Neural cell (in vitro differentiated cells): ENCODE data around the gene NIM1K. TPM values are rescaled to one million over a fixed set of nuclear protein-coding genes. Genes with fewer than 3 reads are reported as not detected.

Experiments used
- H2AFZ ChIP-seq: fragments of 200-600, 300-800 bp; sonication (generic), shearing (Covaris generic); 2 replicates; pipeline ENCODE4 v1.6.0; 2014; ENCODE audit warnings: low read depth, mild to moderate bottlenecking, antibody characterized with exemption, low read length, moderate library complexity
- H3F3A ChIP-seq: fragments of 200-600 bp; shearing (Covaris generic); 2 replicates; pipeline ENCODE4 v1.6.1; 2016; ENCODE audit warnings: mild to moderate bottlenecking, moderate library complexity, mixed read lengths, antibody characterized with exemption, low read length; ENCODE audit not compliant: insufficient read depth, poor library complexity, severe bottlenecking
- H3K27ac ChIP-seq: fragments of 200-600, 300-800 bp; sonication (generic), shearing (Covaris generic); 2 replicates; pipeline ENCODE4 v1.5.1; 2014; ENCODE audit warnings: mild to moderate bottlenecking, low read length, moderate library complexity
- H3K27me3 ChIP-seq: fragments of 300-800, 200-600 bp; sonication (generic), shearing (Covaris generic); 2 replicates; pipeline ENCODE4 v1.6.0; 2014; ENCODE audit warnings: mild to moderate bottlenecking, low read depth, low read length, moderate library complexity; ENCODE audit not compliant: insufficient read depth
- H3K36me3 ChIP-seq: fragments of 300-800, 200-600 bp; sonication (generic), shearing (Covaris generic); 2 replicates; pipeline ENCODE4 v1.5.1; 2014; ENCODE audit warnings: mild to moderate bottlenecking, antibody characterized with exemption, low read length, moderate library complexity; ENCODE audit not compliant: insufficient read depth
- H3K4me2 ChIP-seq: fragments of 300-800, 200-600 bp; sonication (generic), shearing (Covaris generic); 2 replicates; pipeline ENCODE4 v1.6.0; 2014; ENCODE audit warnings: mild to moderate bottlenecking, low read length
- H3K4me3 ChIP-seq: fragments of 300-800, 200-600 bp; sonication (generic), shearing (Covaris generic); 2 replicates; pipeline ENCODE4 v1.5.1; 2014; ENCODE audit warnings: mild to moderate bottlenecking, low read length, moderate library complexity
- H3K79me2 ChIP-seq: fragments of 200-600 bp; shearing (Covaris generic); replicated peaks from 2 replicates; pipeline ENCODE4 v1.6.0; 2014; ENCODE audit warnings: mild to moderate bottlenecking, low read length, moderate library complexity; ENCODE audit not compliant: insufficient read depth
- H3K9ac ChIP-seq: fragments of 300-800, 200-600 bp; sonication (generic), shearing (Covaris generic); 2 replicates; pipeline ENCODE4 v1.6.1; 2016; ENCODE audit warnings: mild to moderate bottlenecking, low read length, mixed read lengths
- H3K9me2 ChIP-seq: fragments of 200-600 bp; shearing (Covaris generic); 2 replicates; pipeline ENCODE4 v1.6.1; 2016; ENCODE audit warnings: mild to moderate bottlenecking, low read length, mixed read lengths; ENCODE audit not compliant: insufficient read depth
- H3K9me3 ChIP-seq: fragments of 200-600, 300-800 bp; sonication (generic), shearing (Covaris generic); 2 replicates; pipeline ENCODE4 v1.6.1; 2016; ENCODE audit warnings: mild to moderate bottlenecking, mixed run types, low read length, moderate library complexity, mixed read lengths
- H4K20me1 ChIP-seq: fragments of 200-600 bp; shearing (Covaris generic); 2 replicates; pipeline ENCODE4 v1.6.1; 2016; ENCODE audit warnings: mild to moderate bottlenecking, mixed run types; ENCODE audit not compliant: insufficient read depth
- CTCF ChIP-seq: fragments of 450-650 bp; IDR thresholded peaks from 2 replicates; pipeline ENCODE4 v1.5.1; 2014; ENCODE audit warnings: antibody characterized with exemption, mild to moderate bottlenecking, moderate library complexity; ENCODE audit not compliant: poor library complexity, severe bottlenecking
- EP300 ChIP-seq: fragments of 450-650 bp; conservative IDR thresholded peaks from 2 replicates; pipeline ENCODE4 v1.6.1; 2014; ENCODE audit warnings: antibody characterized with exemption, mild to moderate bottlenecking, moderate library complexity; ENCODE audit not compliant: poor library complexity, severe bottlenecking
- EZH2 ChIP-seq: fragments of 200-600, 300-800 bp; shearing (Covaris generic), sonication (generic); IDR thresholded peaks from 2 replicates; pipeline ENCODE4 v1.6.1; 2014; ENCODE audit warnings: antibody characterized with exemption, low read length, borderline replicate concordance, mild to moderate bottlenecking; ENCODE audit not compliant: insufficient read depth, poor library complexity, severe bottlenecking
- MXI1 ChIP-seq: fragments of 450-650 bp; conservative IDR thresholded peaks from 2 replicates; pipeline ENCODE4 v1.6.1; 2014; ENCODE audit warnings: antibody characterized with exemption, mild to moderate bottlenecking; ENCODE audit not compliant: poor library complexity, severe bottlenecking
- POLR2AphosphoS5 ChIP-seq: IDR thresholded peaks from 2 replicates; pipeline ENCODE4 v1.6.1; 2012
- RAD21 ChIP-seq: fragments of 450-650 bp; conservative IDR thresholded peaks from 2 replicates; pipeline ENCODE4 v1.6.1; 2014; ENCODE audit warnings: antibody characterized with exemption, mild to moderate bottlenecking, moderate library complexity
- REST ChIP-seq: IDR thresholded peaks from 2 replicates; pipeline ENCODE4 v1.6.1; 2012; ENCODE audit warnings: borderline replicate concordance
- SMC3 ChIP-seq: fragments of 450-650 bp; conservative IDR thresholded peaks from 2 replicates; pipeline ENCODE4 v1.6.1; 2014; ENCODE audit warnings: antibody characterized with exemption, mild to moderate bottlenecking, moderate library complexity; ENCODE audit not compliant: poor library complexity
- TAF1 ChIP-seq: IDR thresholded peaks from 2 replicates; pipeline ENCODE4 v1.6.1; 2012; ENCODE audit warnings: low read depth
- polyA plus RNA-seq: library from polyadenylated mRNA; depleted of rRNA; stranded (reverse); fragments of >200 nt; gene quantifications from 2 replicates; pipeline ENCODE4 v1.2.3, GENCODE V29; 2014

The NIM1K gene
- polyA plus RNA-seq, 1 donor from 2014 or later: 4.4 TPM

GRCh38 chr5:43255704-43256103 lies 63.7 kb downstream of the NIM1K start:
- Histone ChIP-seq H3K9ac (no peak overlapping the region), H3K4me2 (no peak overlapping the region), H3K9me3 (no peaks in the 10 kb centered on the region)

GRCh38 chr5:43256261-43256966 lies 64.4 kb downstream of the NIM1K start:
- no peak for TF ChIP-seq EP300
- TF ChIP-seq MXI1: no peak
- Histone ChIP-seq H3K9ac (no peak overlapping the region), H3K4me3 (no peak overlapping the region), H3K27me3 (no peaks in the 10 kb centered on the region), H3K79me2 (no peaks in the 10 kb centered on the region), H3K36me3 (no peaks in the 10 kb centered on the region), H3K27ac (no peak overlapping the region), H2AFZ (no peak overlapping the region), H3K4me2 (no peak overlapping the region), H3K9me3 (no peaks in the 10 kb centered on the region), H4K20me1 (no peaks in the 10 kb centered on the region), H3K9me2 (no peaks in the 10 kb centered on the region), H3F3A (no peaks in the 10 kb centered on the region)

More at GRCh38 chr5:43255704-43256103, 63.7 kb downstream of the NIM1K start:
- H3K9me2 ChIP-seq: no peaks in the 10 kb centered on the region
- H3K36me3 ChIP-seq: no peaks in the 10 kb centered on the region
- no peaks in the 10 kb centered on the region for H3F3A ChIP-seq
- no peak overlapping the region for H2AFZ ChIP-seq
- no peaks in the 10 kb centered on the region for H3K27me3 ChIP-seq
- no peaks in the 10 kb centered on the region for H4K20me1 ChIP-seq
- H3K27ac ChIP-seq: no peak overlapping the region
- TF ChIP-seq EP300 (no peak), CTCF (no peak), RAD21 (no peak), TAF1 (no peak), POLR2AphosphoS5 (no peak), EZH2 (no peak), REST (no peak), MXI1 (no peak), SMC3 (no peak)
- no peak overlapping the region for H3K4me3 ChIP-seq
- no peaks in the 10 kb centered on the region for H3K79me2 ChIP-seq
